NCI-H526 treated with DMSO at 0.1 percent for 48 hours (cell line): ENCODE results near the gene MAMDC2.
"Not testable (repeated sequence)": the region's sequence is repeated elsewhere in the genome, so short reads cannot be mapped to it uniquely, and the experiment has no call there.

Experiments
- DNase-seq: peaks from one replicate; lab custom pipeline; 2025; lab: John Stamatoyannopoulos, UW

The MAMDC2 gene

GRCh38 chr9:70136632-70137031 lies 93.0 kb downstream of the MAMDC2 start:
- DNase-seq: no peak

DNA sequence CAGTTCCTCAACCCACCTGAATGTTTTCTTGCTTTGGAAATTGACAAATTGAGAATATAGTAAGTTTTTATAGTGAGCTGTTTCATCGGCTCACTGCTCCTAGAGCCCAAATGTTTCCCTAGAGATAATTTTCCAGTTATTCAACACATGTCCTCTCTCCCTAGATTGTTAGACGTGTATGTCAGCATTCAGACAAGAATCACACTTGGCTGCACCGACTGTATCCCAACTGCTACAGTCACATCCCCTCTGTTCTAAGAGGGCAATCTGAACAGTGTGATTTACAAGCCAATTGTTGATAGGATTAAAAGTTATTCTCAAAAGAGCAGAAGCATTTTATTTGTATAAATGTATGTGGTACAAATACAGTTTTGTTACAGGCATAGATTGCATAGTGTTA lies 93.9 kb downstream of the MAMDC2 start:
- DNase-seq: no peak

DNA sequence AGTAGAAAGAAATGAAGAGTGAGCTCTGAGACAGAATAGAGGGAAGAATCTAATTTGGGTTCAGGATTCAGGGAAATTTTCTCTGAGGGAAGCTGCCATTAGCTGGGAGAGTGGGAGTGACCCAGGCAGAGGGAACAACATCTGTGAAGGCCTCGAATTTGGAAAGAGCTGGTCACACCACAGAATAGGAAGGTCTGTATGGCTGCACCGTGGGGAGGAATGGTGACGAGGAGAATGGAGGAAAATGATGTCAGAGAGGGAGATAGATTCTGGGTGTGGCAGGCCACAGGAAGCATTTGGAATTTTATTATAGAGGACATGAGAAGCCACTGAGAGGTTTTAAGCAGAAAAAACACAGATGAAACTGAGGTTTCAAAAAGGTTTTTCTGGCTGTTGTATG lies 98.5 kb downstream of the MAMDC2 start:
- DNase-seq: no peak

DNA sequence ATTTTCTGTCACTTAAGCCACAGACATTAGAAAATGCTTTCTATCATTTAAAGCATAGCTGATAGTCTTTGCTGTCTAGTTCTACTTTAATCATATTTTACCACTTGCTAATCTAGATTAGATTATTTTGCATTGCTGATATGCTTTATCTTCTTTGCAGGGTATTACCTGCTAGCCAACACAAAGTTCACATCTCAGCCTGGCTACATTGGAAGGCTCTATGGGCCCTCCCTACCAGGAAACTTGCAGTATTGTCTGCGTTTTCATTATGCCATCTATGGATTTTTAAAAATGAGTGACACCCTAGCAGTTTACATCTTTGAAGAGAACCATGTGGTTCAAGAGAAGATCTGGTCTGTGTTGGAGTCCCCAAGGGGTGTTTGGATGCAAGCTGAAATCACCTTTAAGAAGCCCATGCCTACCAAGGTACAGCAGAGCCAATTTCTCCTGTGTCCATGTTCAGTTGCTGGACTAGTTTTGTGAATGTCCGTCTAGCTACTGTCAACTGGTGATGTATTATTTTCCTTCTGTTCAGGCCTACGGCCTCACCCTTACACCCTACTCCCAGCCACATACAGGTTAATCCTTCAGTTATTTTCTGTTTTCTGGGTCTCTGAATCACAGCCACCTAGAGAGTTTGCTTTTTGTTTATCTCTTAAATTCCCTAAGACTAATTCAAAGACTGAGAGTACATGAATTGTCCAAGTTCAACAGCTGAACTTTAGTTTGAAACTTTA lies 99.9 kb downstream of the MAMDC2 start:
- no peak for DNase-seq

DNA sequence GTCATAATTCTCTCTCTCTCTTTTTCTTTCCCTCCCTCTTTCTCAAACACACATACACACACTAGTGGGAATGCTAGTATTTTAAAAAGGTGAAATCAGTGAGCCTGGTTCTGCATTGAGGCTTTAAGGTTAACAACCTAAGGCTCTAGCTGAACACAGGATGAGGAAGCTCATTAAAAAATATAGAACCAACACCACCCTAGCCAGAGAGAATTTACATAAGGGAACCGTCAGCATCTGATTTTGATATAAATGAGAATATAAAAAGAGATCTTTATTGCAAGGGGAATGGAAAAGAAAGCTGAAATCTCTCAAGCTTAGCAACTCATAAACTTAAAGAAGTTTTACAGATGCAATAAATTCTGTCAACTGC lies 100.5 kb downstream of the MAMDC2 start:
- DNase-seq: no peak

GRCh38 chr9:70145981-70146380 lies 102.3 kb downstream of the MAMDC2 start:
- DNase-seq: no peak

- no peak for DNase-seq
Measured at GRCh38 chr9:70147196-70147595, 103.5 kb downstream of the MAMDC2 start.

DNA sequence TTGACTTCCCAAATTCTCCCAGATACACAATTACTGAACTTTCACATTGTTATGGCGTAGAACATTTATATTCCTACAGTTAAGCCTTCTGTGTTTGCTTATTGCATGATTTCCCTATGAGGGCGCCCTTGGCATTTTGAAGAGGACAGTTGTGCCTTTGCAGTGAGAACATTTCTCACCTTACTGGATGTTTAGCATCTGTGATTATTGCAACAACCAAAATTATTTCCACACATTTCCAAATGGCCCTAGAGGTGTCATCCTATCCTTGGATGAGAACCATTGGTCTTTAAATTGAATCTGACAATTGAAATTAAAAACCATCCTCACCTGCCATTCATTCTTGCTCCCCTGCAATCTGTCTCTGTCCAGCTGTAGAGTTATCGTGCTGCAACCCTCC lies 104.0 kb downstream of the MAMDC2 start:
- DNase-seq: peak; percentile 1

- DNase-seq: no peak
Measured at GRCh38 chr9:70152350-70152749, 108.7 kb downstream of the MAMDC2 start.

DNA sequence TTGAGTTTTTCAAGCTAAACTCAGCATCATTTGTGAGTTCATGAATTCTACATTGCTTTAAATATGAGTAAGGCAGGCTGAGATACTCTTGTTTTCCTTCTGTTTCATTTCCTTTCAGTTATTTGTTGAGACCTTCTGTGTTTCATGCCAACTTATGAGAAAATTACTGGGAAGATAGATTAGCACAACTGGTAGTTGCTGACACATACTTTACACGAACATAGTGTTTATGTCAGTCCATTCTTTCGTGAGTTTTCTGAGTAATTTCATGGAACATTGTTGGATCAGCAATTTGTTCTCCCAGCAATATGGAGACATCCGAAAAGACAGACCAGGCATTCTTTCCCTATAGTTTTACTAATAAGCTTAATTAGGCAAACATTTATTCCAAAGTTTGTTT lies 113.1 kb downstream of the MAMDC2 start:
- DNase-seq: no peak

DNA sequence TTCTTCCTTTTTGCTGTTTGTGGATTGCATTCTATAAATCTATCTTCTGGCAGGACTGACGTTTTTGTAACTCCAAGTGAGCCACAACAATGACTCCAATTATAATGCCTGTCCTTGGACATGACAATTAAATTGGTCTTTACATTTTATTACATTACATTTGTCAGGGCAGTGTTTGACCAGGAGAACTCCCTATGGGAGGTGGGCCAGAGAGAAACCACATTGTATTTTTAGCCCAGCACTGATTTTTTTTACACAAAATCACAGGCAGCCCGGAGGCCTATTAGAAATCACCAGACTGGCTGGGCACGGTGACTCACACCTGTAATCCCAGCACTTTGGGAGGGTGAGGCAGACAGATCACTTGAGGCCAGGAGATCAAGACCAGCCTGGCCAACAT lies 116.0 kb downstream of the MAMDC2 start:
- no peak for DNase-seq

GRCh38 chr9:70160686-70161600 lies 117.3 kb downstream of the MAMDC2 start:
- no peak for DNase-seq

DNA sequence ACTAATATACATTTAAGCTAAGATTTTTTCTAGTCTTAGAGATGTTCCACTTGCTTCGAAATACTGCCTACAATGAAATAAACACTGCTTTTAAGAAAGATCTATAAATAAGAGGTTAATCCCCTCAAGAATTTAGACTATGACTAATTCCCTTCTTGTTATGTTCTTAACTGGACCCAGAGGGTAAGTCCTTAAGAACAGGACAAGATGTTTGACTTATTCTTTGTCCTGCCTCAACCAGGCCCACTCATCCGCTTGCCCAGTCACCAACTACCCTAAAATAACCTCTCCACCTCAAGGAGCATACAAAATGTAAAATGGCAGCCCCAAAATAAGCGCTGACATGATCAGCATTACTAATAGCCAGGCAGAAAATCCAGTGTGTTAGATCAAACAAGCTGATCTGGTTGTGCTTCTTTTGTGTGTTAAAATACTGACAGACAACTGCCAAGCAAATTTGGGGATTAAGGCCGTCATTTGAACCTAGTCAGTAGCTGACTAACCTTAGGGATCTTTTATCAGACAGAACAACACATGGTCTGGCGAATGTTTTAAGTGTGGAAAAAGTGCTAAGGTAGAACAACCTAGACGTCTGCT lies 121.5 kb downstream of the MAMDC2 start:
- no peak for DNase-seq

DNA sequence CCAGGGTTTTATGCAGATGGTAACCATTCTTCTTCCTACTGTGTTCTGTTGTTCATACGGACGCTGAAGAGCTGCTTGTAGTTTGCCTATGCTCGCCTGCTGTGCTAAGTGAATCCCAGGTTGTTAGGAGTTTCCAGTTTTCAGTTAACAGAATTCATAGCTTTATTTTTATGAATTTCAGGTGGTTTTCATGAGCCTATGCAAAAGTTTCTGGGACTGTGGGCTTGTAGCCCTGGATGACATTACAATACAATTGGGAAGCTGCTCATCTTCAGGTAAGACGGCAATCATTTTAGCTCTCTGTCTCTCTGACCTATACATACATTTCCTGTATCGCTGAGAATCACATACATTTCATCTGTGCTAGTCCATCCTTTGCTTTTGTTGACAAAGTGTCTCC lies 124.9 kb downstream of the MAMDC2 start:
- DNase-seq: no peak

DNA sequence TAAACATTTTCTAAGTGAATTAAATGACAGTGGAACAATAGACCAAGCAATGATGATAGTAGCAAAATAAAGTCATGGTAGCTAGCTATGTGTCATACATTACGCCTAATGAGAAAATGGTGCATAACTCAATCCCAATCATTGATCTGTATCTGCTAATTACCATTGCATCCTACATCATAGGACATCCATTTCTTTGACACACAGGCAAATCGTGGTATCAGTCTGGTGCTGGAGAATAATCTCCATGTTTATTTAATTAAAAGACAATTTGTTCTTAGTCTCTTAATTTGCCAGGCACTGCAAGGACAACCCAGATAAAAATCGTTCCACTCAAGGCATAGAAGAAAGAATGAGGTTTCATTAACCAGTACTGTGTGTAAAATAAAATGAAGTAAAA lies 125.6 kb downstream of the MAMDC2 start:
- DNase-seq: no peak

GRCh38 chr9:70170151-70170790 lies 126.6 kb downstream of the MAMDC2 start:
- DNase-seq: no peak

DNA sequence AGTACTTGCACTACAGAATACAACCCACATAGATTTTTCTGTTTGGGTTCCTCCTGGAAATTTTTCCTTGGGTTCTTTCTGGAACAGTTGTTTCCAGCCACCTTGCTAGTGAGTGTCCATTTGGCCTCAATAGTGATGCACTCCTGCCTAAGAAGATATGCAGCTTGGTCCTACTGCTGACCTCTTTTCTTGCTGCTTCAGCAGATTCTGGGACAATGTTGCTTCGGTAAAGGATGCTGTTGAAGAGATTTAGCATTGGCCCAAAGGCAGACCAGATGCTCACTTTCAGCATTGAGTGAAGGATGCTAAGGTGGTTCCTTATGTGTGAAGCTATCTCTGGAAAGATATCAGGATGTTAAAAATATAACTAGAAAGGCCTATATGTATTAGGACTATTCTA lies 128.9 kb downstream of the MAMDC2 start:
- DNase-seq: no peak

- DNase-seq: no peak
Measured at GRCh38 chr9:70177121-70177520, 133.5 kb downstream of the MAMDC2 start.

DNA sequence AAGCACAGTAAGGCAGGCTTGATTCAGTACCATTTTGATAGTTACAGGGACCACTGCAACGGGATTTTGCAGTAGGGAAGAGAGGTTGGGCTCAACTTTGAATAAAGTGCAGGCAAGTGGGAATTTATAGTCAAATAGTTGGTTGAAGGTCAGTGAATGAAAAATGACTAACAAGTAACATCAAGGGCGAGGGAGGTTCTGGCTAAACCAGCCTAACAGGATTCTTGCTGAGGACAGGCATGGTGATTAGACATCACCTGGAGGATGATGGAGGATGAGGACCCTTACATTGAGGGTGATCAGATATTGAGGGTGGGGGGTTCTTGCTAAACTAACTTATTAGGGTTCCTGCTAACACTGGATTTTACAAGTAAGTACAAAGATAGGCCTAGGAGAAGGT lies 149.1 kb downstream of the MAMDC2 start:
- no peak for DNase-seq

GRCh38 chr9:70195456-70195855 lies 151.8 kb downstream of the MAMDC2 start:
- DNase-seq: no peak

DNA sequence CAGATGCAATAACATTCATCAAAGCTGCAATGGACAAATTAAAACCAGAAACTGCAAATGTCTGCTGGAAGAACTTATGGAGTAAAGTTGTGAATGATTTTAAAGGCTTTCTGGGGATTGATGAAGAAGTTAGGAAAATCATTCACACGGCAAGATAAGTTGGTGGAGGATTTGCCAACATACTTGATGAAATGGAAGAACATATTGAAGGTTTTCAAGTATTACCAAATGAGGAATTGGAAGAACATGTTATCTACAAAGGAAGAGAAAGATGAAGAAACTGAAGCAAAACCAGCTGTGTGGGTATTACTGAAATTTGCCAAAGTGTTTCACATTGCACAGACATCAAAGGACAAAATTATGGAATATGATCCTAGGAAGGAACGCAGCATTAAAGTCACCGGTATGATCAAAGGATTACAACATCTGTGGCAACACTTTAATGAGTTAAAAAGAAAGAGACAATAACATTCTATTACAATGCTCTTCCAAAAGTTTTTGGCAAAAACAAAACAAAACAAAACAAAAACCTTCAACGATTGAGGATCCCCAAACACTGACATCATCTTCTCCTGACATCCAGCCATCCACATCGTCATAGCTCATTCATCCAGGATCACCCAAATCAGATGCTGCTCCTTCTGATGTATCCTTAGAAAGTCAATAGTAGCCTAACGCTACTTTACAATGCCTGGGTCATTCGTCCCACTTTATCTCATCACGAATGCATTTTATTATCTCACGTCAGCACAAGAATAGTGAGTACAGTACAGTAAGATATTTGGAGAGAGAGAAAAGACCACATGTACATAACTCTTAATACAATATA lies 153.8 kb downstream of the MAMDC2 start:
- DNase-seq: no peak

- not testable (repeated sequence) for DNase-seq
Measured at GRCh38 chr9:70204743-70205142, 161.1 kb downstream of the MAMDC2 start.
